ENCODE data around the gene KCNK7. TPM values are rescaled to one million over a fixed set of nuclear protein-coding genes. Genes with fewer than 3 reads are reported as not detected.

Gene KCNK7
- polyA plus RNA-seq, 3 donors: 4.3 TPM; not detected in 2

DNA sequence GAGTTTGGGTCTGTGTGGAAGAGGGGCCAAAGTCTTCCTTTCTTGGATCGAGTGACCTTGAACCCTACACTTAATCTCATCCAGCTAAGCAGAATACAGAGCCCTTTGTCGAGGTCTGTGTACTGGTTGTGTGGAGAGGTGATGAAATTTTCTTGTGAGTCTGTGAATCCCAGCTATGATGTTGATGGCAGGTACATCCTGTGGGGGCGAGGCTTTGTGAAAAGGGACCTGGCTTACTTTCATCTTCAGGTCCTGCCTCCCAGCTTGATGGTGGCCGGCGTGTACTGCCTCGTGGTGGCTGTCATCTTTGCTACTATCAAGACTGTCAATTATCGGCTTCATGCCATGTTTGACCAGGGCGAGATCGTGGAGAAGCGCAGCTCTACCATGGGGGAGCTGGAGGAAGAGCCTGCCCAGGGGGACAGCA lies 21.0 kb upstream of the KCNK7 start:
- Histone ChIP-seq H3K9me3 (replicated peaks in 1 of 2; ENCODE audit: control insufficient read depth in 1 of 2, insufficient read depth in 1 of 2, low read length in 2 of 2) (no peaks in the 10 kb centered on the region), H3K36me3 (replicated peaks in 1 of 2; ENCODE audit: control insufficient read depth in 1 of 2, insufficient read depth in 2 of 2, low read length in 2 of 2) (peaks cover 50 to 53% of the 10 kb centered on the region in 2 donors), H3K9ac (ENCODE audit: insufficient read depth, low read length, poor library complexity, severe bottlenecking) (peak overlapping the region; percentile 92), H4K20me1 (ENCODE audit: insufficient read depth, low read length) (peaks cover 82% of the 10 kb centered on the region), H3K79me2 (ENCODE audit: insufficient read depth, low read length) (peaks cover 84% of the 10 kb centered on the region), H3K4me1 (ENCODE audit: control insufficient read depth in 1 of 2, insufficient read depth in 2 of 2, low read length in 2 of 2) (peaks cover 30 to 42% of the 10 kb centered on the region in 2 donors), H3K4me2 (replicated peaks; ENCODE audit: extremely low read depth, low read length, poor library complexity, severe bottlenecking) (peak overlapping the region; percentile 92), H3K27ac (ENCODE audit: low read depth in 1 of 2, low read length in 2 of 2) (peak overlapping the region in 1 of 2 donors; percentile 96), H2AFZ (ENCODE audit: insufficient read depth, low read depth, low read length, poor library complexity, severe bottlenecking) (no peak overlapping the region), H3K4me3 (replicated peaks in 1 of 3; ENCODE audit: low read depth in 2 of 3, low read length in 3 of 3) (peak overlapping the region; percentile 76 to 96 (median 79)), H3K27me3 (ENCODE audit: control insufficient read depth in 2 of 2, insufficient read depth in 2 of 2, low read length in 2 of 2) (no peaks in the 10 kb centered on the region)
- Mint-ChIP-seq H3K9me3 (peaks cover 0 to 1% (median 0%) of the 10 kb centered on the region in 7 donors), H3K27me3 (ENCODE audit: low read depth in 3 of 3) (no peaks in the 10 kb centered on the region), H3K4me1 (peaks cover 31% of the 10 kb centered on the region), H3K4me3 (peak overlapping the region; percentile 82 to 93), H3K27ac (peak overlapping the region; percentile 60 to 95 (median 90)), H3K36me3 (peaks cover 38 to 66% of the 10 kb centered on the region in 2 donors)
- intact Hi-C loops (cut with micrococcal nuclease): loop anchor here (5.0 to 10.0 kb wide), 2 partner anchors 36 to 72 kb away; no protein-coding TSS in a partner anchor
- DNase-seq: no peak
- TF ChIP-seq, protein P1, sequence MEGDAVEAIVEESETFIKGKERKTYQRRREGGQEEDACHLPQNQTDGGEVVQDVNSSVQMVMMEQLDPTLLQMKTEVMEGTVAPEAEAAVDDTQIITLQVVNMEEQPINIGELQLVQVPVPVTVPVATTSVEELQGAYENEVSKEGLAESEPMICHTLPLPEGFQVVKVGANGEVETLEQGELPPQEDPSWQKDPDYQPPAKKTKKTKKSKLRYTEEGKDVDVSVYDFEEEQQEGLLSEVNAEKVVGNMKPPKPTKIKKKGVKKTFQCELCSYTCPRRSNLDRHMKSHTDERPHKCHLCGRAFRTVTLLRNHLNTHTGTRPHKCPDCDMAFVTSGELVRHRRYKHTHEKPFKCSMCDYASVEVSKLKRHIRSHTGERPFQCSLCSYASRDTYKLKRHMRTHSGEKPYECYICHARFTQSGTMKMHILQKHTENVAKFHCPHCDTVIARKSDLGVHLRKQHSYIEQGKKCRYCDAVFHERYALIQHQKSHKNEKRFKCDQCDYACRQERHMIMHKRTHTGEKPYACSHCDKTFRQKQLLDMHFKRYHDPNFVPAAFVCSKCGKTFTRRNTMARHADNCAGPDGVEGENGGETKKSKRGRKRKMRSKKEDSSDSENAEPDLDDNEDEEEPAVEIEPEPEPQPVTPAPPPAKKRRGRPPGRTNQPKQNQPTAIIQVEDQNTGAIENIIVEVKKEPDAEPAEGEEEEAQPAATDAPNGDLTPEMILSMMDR (IDR thresholded peaks at IDR 0.05): no peak
- 95% methylated on average over 7 of the region's 10 CpGs for WGBS (ENCODE audit: insufficient coverage)

DNA sequence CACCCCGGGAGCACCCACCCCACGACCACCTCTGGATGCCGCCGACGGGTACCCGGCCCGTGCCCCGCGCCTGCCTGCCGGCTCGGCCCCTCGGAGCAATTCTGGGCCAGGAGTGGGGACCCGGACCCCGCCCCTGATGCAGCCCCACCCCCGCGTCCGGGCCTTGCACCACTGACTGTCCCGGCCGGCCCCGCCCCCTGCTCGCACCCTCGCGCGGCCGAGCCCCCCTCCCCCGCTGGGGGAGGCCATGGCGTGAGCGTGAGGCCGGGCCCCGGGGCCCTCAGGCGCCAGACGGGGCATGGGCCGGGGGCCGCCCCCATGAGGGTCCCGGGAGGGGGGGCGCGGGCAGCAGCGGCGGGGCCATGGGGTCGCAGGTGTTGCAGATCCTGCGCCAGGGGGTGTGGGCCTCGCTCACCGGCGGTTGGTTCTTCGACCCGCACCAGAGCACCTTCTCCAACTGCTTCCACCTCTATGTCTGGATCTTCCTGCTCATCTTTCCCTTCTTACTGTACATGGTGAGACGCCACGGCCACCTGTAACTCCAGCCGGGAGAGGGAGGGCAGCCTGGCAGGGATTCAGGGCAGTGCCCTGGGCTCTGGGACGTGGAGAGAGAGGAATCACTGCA lies 20.5 kb upstream of the KCNK7 start:
- no peaks in the 10 kb centered on the region for H3K27me3 ChIP-seq (ENCODE audit: control insufficient read depth in 2 of 2, insufficient read depth in 2 of 2, low read length in 2 of 2)
- no peaks in the 10 kb centered on the region for H3K9me3 ChIP-seq (replicated peaks in 1 of 2; ENCODE audit: control insufficient read depth in 1 of 2, insufficient read depth in 1 of 2, low read length in 2 of 2)
- DNase-seq: no peak
- Mint-ChIP-seq H3K27ac (peak overlapping the region; percentile 89 to 99 (median 96)), H3K36me3 (peaks cover 35 to 61% of the 10 kb centered on the region in 2 donors), H3K4me3 (peak overlapping the region; percentile 89 to 93), H3K9me3 (peaks cover 0 to 1% (median 0%) of the 10 kb centered on the region in 7 donors), H3K4me1 (peaks cover 33% of the 10 kb centered on the region), H3K27me3 (ENCODE audit: low read depth in 3 of 3) (no peaks in the 10 kb centered on the region)
- TF ChIP-seq, protein P1 (IDR thresholded peaks at IDR 0.05): no peak
- H3K4me2 ChIP-seq (replicated peaks; ENCODE audit: extremely low read depth, low read length, poor library complexity, severe bottlenecking): peak overlapping the region; percentile 92
- intact Hi-C loops (cut with micrococcal nuclease): loop anchor here (2.0 to 10.0 kb wide), 4 partner anchors 36 to 71 kb away; partner anchors contain the start of gene ZNRD2 (in 1 of the 2)
- H3K4me3 ChIP-seq (replicated peaks in 1 of 3; ENCODE audit: low read depth in 2 of 3, low read length in 3 of 3): peak overlapping the region; percentile 76 to 96 (median 79)
- H4K20me1 ChIP-seq (ENCODE audit: insufficient read depth, low read length): peaks cover 83% of the 10 kb centered on the region
- peak overlapping the region; percentile 94 to 96 for H3K27ac ChIP-seq (ENCODE audit: low read depth in 1 of 2, low read length in 2 of 2)
- under 1% methylated on average over 34 of the region's 50 CpGs for WGBS (ENCODE audit: insufficient coverage)
- peak overlapping the region; percentile 92 for H3K9ac ChIP-seq (ENCODE audit: insufficient read depth, low read length, poor library complexity, severe bottlenecking)
- peaks cover 84% of the 10 kb centered on the region for H3K79me2 ChIP-seq (ENCODE audit: insufficient read depth, low read length)
- H3K36me3 ChIP-seq (replicated peaks in 1 of 2; ENCODE audit: control insufficient read depth in 1 of 2, insufficient read depth in 2 of 2, low read length in 2 of 2): peaks cover 44 to 48% of the 10 kb centered on the region in 2 donors
- H2AFZ ChIP-seq (ENCODE audit: insufficient read depth, low read depth, low read length, poor library complexity, severe bottlenecking): peak overlapping the region; percentile 65
- peaks cover 34 to 47% of the 10 kb centered on the region in 2 donors for H3K4me1 ChIP-seq (ENCODE audit: control insufficient read depth in 1 of 2, insufficient read depth in 2 of 2, low read length in 2 of 2)
